ENCODE results near the gene CNFN.

The CNFN gene, protein sequence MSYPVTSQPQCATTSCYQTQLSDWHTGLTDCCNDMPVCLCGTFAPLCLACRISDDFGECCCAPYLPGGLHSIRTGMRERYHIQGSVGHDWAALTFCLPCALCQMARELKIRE

DNA sequence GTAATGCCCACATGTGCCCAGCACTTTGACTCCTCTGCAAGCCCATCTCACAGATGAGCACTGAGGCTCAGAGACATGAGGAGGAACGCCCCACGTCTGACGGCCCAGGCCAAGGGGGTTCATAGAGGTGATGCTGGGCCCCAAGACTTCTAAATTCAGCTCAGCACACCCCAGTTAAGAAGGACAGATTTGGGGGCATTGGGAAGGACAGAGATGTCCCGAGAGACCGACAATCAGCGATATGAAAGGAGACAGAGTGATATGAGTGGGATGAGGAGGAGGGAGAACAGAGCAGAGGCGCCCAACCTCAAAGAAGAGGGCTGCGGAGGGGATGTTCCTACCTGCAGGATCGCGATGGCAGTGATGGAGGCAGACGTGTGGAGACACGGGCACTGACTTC, at the start of gene CNFN:
Gene CNFN (minus strand): TSS at position 399 of the 400 bp plus-strand sequence. CDS start 1,260 bp downstream, outside the sequence.
- no peak for DNase-seq (ENCODE audit: low read depth, low spot score)

DNA sequence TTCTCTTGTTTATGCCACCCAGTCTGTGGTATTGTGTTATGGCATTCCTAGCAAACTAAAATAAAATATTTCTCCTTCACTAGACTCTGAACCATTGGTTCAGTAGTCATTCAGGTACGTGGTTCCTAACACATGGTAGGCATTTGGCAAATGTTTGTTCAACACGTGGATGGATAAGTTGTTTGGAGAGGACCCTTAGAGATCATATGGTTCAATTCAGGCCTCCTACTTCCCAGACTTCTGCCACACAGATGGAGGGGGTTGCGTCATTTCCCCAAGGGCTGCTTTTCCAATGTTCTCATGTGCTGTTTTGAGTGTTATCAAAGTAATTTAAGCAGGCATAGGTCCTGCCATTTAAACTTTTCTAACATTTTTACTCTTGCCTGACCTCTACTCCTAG, 45.9 kb upstream of the CNFN start:
- no peak for DNase-seq (ENCODE audit: low read depth, low spot score)

DNA sequence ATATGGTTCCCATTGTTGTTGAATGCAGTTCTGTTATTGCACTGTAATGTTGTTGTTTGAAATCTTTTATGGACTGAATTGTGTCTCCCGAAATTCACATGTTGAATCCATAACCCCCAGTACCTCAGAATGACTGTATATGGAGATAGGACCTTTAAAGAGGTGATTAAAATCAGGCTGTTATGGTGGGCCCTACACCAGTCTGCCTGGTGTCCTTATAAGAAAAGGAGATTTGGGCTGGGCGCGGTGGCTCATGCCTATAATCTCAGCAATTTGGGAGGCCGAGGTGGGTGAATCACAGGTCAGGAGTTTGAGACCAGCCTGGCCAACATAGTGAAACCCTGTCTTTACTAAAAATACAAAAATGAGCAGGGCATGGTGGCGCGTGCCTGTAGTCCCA, 45.2 kb upstream of the CNFN start:
- no peak for DNase-seq (ENCODE audit: low read depth, low spot score)

DNA sequence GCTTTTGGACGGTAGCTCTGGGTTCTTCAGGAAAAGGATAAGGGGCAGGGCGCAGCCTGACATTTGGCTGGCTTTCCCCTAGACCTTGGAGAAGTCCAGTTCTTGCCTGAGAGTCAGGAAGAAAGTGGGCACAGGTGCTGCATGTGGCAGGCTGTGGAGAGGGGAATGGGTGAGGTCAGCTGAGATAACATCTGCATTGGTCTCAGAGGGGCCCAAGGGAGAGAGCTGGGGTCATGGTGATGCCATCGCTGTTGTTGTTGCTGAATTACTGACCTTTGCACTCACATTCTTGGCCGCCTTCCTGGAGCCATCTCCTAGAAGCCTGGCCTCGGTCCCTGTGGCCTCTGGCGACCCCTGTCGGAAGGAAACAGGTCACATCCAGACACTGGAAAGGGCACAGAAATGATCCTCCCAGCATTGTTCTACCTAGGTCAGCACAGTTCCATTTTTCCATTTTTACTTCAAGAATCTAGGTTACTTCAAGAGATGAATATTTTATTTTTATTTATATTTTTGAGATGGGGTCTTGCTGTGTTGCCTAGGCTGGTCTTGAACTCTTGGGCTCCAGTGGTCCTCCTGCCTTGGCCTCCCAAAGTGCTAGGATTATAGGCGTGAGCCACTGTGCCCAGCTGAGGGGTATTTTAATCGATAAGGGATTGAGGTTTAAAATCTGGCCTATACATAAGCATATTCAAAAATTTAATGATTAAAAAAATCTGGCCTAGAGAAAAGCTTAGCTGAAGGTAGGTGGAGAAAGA, 43.6 kb upstream of the CNFN start:
- no peak for DNase-seq (ENCODE audit: low read depth, low spot score)

DNA sequence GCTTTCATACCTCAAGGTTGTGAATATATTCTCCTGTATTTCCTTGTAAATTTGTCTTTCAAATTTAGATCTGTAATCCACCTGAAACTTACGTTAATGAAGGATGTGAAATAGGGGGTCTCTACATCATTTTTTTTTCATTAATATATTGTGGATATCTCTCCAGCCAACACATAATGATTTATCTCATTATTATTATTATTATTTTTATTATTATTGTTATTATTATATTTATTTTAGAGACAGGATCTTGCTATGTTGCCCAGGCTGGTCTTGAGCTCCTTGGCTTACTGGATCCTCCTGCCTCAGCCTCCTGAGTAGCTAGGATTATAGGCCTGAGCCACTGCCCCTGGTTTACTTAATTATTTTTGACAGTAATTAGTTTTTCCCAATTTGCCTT, 41.4 kb upstream of the CNFN start:
- DNase-seq (ENCODE audit: low read depth, low spot score), result no peak

DNA sequence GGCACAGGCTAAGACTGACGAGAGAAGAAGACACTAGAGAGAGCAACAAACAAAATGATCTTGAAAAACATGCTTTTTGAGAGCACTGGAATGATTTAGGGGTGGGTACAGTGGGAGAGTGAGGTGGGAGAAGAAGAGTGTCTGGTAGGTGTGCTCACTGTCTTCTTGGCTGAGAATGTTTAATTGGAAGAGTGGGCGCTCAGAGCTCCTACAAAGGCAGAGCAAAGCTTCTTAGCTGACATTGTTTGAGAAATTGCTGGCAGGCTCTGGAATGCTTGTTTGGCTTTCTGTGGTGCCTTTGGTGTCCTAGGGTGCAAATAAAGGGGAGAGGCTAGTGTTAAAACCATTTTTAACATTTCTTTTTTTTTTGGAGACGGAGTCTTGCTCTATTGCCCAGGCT, 38.6 kb upstream of the CNFN start:
- DNase-seq (ENCODE audit: low read depth, low spot score), result no peak

DNA sequence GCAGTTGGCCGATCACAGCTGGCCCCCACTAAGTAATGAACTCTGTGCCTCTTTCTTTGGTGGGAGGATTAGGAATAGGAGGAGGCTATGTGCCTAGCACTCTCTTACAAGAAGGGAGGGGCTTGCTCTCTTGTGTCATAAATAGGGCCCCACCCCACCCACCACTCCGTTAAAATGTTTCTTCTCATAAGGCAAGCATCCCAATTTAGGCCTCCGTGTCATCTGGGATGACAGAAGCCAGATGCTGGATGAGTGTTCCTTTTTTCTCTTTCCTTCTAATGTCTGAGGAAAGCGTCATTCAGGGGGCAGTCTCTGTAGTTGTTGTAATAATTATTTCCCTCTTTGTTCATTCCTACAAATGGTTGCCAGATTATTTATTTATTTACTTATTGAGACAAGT, 37.2 kb upstream of the CNFN start, which contains the start of gene LIPE:
Gene LIPE (minus strand): TSS at position 76 of the 400 bp plus-strand sequence. CDS start 239 bp downstream, outside the sequence.
- no peak for DNase-seq (ENCODE audit: low read depth, low spot score)

DNA sequence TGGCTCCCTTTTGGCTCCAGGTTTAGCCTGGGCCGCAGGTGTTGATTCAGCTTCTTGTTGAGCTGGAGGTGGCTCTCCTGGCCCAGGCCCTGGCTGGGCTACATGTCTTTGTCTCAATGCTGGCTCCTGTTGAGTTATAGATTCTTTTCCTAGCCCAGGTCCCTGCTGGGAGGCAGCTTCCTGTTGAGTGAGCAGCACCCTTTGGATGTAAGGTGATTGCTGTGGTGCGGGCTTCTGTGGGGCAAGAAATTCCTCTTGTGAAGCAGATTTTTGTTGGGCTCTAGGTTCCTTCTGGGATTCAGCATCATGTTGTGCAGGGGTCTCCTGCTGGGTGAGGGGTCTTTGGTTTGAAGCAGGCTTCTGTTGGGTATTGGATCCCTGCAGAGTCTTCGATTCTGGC, 36.5 kb upstream of the CNFN start:
- DNase-seq (ENCODE audit: low read depth, low spot score), result no peak

DNA sequence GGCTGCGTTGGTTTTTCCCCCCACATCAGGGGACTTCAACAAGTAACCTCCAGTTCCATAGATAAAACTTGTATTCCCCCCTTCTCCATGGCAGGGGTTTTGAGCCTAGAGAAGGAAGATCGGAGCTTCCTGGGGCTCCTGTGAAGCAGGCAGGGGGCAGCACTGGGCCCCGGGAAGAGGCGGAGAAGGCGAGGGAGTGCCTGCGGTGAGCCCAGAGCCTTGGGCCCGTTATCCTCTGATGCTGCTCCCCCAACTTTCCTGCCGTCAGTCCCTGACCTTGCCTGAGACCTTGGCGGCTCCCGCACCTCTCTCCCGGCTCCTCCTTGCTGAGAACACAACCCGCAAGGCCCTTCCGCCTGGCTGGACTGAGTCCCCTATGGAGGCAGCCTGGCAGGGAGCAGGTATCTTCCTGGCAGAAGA, 34.6 kb upstream of the CNFN start:
- no peak for DNase-seq (ENCODE audit: low read depth, low spot score)

DNA sequence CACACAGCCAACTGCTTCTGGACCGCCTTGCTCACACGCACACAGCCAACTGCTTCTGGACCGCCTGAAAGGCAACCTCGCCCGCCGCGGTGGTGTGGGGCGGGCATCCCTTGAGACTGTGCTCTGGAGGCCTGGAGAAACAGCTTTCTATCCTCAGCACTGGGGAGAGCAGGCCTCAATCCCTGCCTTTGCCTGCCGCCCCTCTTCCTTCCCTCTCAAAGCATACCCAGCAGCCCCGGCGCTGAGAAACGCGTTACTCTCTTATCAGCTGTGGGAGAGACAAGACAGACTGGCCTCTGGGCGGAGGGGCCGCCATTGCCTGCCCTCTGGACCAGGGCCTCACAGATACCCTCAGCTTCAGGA, 34.2 kb upstream of the CNFN start:
- DNase-seq (ENCODE audit: low read depth, low spot score), result no peak

DNA sequence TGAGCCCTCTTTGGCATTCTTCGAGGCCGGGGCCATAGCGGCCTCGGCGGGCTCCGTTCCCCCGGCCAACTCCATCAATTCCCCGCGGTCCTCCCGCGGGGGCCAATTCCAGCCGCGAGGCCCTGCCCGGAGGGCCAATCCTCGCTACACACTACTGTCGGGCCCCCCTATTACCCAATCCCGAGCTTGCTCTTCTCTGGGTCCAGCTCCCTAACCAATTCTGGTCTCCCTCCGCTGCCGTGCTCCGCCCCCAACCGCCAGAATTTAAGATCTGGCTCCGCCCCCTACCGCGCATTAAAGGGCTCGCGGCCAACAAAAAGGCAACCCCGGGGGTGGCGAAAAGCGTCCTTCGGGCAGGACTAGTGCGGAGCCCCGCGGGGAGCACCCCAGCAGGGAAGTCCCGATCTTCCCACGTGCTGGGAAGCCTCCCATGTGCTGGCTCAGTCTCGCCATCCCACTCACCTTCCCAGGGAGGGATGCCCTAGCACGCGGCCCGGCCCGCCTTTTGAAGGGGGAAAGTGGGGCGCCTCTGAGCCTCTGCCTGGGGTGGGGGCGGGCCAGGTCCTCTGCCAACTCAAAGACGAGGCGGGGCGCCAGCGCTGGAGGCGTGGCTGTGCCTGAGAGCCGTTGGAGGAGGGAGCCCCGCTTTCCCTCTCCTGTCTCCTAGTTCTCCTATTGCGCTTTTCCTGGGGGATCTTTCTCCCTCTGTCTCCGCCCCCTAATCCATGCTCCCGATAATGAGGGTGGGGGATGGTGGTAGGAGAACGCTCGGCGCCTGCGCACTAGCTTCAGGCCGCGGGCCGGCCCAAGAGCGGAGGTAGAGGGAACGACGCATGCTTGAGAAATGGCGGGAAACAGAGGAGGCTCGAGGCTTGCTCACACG, 33.6 kb upstream of the CNFN start:
- DNase-seq (ENCODE audit: low read depth, low spot score), result no peak

DNA sequence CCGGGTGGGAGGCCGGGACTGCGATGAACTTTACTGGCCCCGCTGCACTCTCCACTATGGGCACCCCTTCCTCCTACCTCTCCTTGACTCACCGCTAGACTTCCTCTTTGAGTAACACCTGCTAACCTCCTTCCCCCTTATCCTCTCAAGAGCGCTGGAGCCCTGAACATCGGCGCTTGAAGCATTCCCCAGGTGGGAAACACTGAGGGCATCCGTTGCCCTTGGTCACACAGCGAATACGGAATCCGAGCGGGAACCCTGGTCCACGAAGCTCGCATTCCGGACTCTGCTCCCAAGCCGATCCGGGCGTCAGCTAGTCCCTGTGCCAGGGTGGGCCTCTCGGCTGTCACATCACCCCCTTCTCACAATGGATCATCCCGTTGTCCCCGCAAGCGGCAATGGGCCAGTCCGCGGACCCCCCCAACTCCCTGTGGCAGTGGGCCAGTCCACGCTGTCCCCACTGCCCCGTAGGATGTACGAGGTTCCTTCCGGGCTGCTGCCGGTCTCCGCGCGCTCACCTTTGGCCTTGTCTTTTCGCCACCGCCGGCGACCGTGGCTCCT, 32.9 kb upstream of the CNFN start:
- no peak for DNase-seq (ENCODE audit: low read depth, low spot score)

DNA sequence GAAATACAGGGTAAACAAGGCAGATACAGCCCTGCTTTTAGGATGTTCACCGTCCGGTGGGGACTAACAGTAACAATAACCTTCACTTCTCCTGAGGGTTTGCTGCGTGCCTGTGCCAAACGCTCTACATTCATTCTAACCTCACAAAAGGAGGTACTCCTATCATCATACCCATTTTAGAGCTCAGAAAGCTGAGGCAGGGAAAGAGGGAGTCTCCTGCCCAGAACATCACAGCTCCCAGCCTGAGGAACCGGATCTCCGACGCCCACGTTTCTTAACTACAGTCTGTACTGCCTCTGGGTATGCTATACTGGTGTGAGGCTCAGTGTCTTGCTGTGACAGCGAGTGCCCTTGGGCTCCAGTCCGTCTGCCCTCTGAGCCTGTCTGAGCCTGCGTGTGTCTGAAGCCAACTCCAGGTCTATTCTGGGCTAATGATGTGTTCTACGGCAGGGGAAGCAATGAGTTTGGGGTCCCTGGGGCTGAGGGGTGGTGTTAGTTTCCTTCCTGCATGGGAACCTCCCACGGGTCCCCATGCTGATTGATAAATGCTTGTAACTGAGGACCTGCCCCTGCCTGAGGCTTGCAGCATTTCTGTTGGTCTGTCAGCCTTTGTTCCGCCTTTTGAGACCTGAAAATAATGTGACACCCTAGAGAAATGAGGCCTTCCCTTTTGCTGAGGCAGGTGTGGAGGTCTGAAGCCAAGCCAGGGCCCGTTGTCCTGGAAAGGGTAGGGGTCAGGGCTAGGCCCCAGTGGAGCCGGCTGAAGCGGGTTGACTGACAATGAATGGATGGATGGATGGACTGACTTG, 32.2 kb upstream of the CNFN start:
- DNase-seq (ENCODE audit: low read depth, low spot score), result no peak

DNA sequence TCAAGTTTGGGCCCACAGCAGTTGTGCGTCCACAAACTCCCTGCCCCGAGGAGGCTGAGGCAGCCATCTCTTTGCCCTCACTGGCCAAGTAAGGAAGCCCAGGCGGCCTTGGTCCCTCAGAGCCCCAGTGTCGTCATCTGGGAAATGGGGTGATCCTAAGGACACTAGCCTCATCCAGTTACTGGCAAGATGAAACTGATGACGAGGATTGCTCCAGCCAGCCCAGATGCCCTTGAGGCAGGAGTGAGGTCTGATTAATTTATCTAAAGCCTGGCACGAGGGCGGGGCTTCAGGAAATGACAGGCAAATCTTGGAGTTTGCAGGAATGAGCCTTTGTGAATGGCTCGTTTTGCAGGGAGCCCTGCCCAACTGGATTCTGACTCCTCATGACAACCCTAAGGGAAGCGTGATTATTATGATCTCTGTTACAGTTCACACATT, 31.5 kb upstream of the CNFN start:
- no peak for DNase-seq (ENCODE audit: low read depth, low spot score)

DNA sequence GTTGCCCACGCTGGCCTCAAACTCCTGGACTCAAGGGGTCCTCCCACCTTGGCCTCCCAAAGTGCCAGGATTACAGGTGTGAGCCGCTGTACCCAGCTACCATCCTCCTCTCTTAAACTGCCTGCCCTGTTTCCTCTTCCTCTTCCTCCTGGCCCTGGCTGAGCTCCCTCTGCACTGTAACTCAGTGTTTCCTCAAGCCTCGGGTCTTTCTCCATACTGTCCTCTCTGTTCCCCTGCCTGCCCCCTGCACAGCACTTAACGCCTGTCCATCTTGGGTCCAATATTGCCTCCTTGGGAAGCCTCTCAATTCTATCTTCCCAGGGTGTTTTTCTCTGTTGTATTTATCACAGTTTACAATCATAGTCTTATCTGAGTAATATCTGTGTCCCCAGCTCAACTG, 31.0 kb upstream of the CNFN start:
- no peak for DNase-seq (ENCODE audit: low read depth, low spot score)

DNA sequence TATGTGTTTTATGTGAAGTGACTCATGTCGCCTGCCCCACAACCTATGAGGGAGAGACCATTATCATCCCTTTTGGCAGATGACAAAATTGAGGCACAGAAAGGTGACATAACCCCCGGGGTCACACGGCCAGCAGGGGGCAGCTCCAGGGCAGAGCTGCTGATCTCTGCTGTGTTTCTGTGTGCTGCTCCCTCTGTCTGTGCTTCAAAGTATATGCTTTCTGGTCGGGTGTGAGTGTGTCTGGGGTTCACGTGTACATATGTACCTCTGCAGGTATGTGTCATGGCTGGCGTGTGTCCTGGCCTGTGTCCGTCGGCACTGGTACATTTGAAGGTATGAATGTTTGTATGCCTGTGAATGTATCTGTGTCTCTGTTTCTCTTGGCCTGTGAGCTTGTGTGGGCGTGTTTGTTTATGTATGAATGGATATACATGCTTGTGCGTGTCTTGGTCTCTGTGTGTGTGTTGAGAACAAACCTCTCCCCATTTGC, 30.0 kb upstream of the CNFN start:
- no peak for DNase-seq (ENCODE audit: low read depth, low spot score)

DNA sequence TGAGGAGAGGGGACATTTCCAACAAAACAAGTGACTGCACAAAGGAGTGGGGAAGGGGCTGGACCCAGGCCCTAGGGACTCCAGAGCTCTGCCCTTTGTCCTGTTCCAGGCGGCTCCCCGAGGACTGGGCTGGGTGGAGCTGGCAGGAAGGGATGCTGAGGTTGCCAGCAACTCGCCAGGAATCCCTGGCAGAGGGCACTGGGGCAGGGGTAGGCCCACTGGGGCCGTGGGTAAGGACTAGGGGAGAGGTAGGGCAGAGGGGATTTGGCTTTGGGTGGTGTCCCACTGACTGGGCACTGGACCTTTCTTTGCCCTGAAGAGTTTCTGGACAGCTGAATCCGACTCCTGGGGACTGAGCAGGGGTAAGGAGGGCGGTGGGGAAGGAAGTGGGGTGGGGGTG, 29.2 kb upstream of the CNFN start:
- no peak for DNase-seq (ENCODE audit: low read depth, low spot score)

DNA sequence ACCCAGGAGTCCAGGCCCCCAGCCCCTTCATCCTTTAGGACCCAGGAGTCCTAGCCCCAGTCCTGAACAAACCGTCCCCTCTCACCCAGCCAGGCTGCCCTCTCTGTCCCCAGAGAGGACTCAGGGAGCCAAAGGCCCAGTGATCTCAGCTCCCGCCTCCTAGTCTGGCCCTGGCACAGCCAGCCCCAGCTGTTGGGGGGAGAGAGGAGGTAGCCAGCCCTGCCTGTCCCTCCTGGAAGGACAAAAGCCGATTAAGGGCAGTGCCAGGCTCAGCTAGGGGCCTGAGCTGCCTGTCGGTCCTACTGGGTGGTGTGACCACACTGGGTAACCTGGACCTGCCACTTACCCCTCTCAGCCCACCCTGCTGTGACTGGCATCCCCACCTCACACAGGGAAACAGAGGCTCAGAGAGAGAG, 22.6 kb upstream of the CNFN start:
- no peak for DNase-seq (ENCODE audit: low read depth, low spot score)

DNA sequence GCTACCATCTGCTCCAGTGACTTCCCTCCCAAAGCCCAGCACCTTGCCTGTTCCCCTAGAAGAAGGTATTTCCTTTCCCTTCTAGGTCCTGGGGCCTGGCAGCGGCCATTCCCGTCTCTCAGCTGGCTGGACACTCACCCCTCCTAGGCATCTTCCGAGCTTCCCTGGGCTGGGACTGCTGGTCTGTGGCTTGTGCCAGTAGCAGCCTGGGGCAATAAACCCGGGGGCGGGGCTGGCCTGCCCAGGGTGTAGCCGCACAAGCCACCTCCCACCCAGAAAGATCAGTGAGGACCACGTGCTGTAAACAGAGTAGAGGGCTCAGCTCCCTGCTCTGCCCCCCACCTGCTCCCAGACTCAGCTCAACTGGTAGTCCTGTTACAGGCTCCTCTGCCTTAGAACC, 22.1 kb upstream of the CNFN start:
- DNase-seq (ENCODE audit: low read depth, low spot score), result no peak

DNA sequence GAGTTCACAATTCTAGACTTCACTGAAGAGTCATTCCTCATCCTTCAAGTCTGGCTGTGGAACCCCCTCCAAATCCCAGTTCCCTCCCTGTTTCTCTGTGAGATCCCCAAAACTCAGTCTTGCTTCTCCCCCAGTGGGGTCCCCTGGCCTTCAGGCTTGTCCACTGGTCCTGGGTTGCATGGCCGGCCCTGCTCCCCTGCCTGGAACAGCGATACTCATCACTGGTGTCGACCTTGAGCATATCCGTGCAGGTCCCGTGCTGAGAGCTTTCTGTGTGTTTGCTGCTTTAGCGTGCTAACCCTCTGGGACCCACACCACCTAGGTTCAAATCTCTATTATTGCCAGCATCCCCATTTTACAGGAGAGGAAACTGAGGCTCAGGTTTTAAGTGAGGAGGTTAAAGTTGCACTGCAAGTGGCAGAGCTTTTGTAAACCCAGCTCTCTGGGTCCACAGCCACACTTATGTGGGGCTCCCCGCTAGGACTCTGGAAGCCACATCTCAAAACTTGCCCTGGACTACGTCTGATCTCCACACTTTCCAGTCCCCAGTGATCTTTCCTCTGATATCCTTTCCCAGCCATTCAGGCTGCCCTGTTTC, 21.6 kb upstream of the CNFN start:
- no peak for DNase-seq (ENCODE audit: low read depth, low spot score)

DNA sequence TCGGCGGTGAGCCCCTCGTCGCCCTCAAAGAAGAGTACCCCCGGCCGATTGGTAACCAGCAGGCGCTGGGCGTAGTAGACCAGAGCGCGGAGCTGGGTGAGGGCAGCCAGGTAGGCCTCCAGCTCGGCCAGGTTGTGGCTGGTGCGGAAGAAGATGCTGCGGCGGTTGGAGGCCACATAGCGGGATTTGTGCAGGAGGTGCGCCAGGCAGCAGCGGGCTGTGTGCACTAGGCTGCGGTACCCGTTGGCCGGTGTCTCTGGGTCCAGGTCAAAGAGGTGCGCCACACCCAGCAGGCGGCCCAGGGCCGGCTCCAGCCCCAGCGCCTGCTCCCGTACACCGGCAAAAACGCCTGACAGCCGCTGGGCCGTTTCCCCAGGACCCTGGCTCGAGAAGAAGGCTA, 20.3 kb upstream of the CNFN start:
- DNase-seq (ENCODE audit: low read depth, low spot score), result no peak

Data from iPS DF 19.7 (cell line).